SK-MEL-5 (cell line): ENCODE measurements around the gene AP5Z1. TPM values are rescaled to one million over a fixed set of nuclear protein-coding genes. Genes with fewer than 3 reads are reported as not detected.

Experiments used
- DNase-seq: peaks from one replicate; pipeline ENCODE4 v3.0.0-alpha.2; 2016; ENCODE audit warnings: low read depth, low spot score
- in situ Hi-C: cut with HindIII; loops from 2 replicates; pipeline ENCODE4 v1.10.0; 2016; ENCODE audit warnings: low sequenced_read_pairs, high pct_unique_total_duplicates, low pct_unique_long_range_greater_than_20kb
- total RNA-seq: library from RNA; depleted of rRNA; stranded (reverse); fragments of >200 nt; shearing (Covaris generic); gene quantifications from 2 replicates; pipeline ENCODE4 v1.2.3, GENCODE V29; 2014

Gene AP5Z1
- total RNA-seq, 1 experiment from 2014 or later: 80.4 TPM

GRCh38 chr7:4744391-4745264 is 30.8 kb upstream of the AP5Z1 start:
- peak; percentile 98 for DNase-seq
- in situ Hi-C loops: no loop called here

GRCh38 chr7:4745265-4745919 is 30.0 kb upstream of the AP5Z1 start:
- DNase-seq: no peak
- in situ Hi-C loops: no loop called here

GRCh38 chr7:4745971-4746919 is 29.2 kb upstream of the AP5Z1 start:
- DNase-seq: peak; percentile 42
- in situ Hi-C loops: no loop called here

GRCh38 chr7:4747013-4747412 is 28.4 kb upstream of the AP5Z1 start:
- no peak for DNase-seq
- in situ Hi-C loops: no loop called here

- no peak for DNase-seq
- in situ Hi-C loops: no loop called here
These were observed 27.7 kb upstream of the AP5Z1 start for GRCh38 chr7:4747746-4748145.

- in situ Hi-C loops: no loop called here
- DNase-seq: peak; percentile 31
These were observed 27.2 kb upstream of the AP5Z1 start for GRCh38 chr7:4748231-4748681.

- in situ Hi-C loops: no loop called here
- DNase-seq: no peak
These were observed 26.1 kb upstream of the AP5Z1 start for GRCh38 chr7:4749363-4749762.

GRCh38 chr7:4749798-4750197 is 25.6 kb upstream of the AP5Z1 start:
- no peak for DNase-seq
- in situ Hi-C loops: no loop called here

- in situ Hi-C loops: no loop called here
- DNase-seq: no peak
These were observed 23.9 kb upstream of the AP5Z1 start for GRCh38 chr7:4751398-4751947.

GRCh38 chr7:4753598-4754432 is 21.6 kb upstream of the AP5Z1 start:
- peak; percentile 76 for DNase-seq
- in situ Hi-C loops: no loop called here

GRCh38 chr7:4754433-4755010 is 20.9 kb upstream of the AP5Z1 start:
- DNase-seq: no peak
- in situ Hi-C loops: no loop called here

GRCh38 chr7:4755045-4755444 is 20.4 kb upstream of the AP5Z1 start:
- in situ Hi-C loops: no loop called here
- no peak for DNase-seq

- no peak for DNase-seq
- in situ Hi-C loops: no loop called here
These were observed 17.3 kb upstream of the AP5Z1 start for GRCh38 chr7:4758111-4758510.

GRCh38 chr7:4758791-4759190 is 16.6 kb upstream of the AP5Z1 start:
- no peak for DNase-seq
- in situ Hi-C loops: no loop called here

GRCh38 chr7:4759211-4759610 is 16.2 kb upstream of the AP5Z1 start:
- in situ Hi-C loops: no loop called here
- DNase-seq: no peak

GRCh38 chr7:4760952-4761351 is 14.5 kb upstream of the AP5Z1 start:
- no peak for DNase-seq

More at GRCh38 chr7:4760952-4761351, 14.5 kb upstream of the AP5Z1 start:
- in situ Hi-C loops: no loop called here
